Measurements from ENCODE around the gene EYA4. TPM values are rescaled to one million over a fixed set of nuclear protein-coding genes. Genes with fewer than 3 reads are reported as not detected.

The EYA4 gene
- total RNA-seq, 2 donors from 2014 or later = not detected

GRCh38 chr6:133227344-133227743 lies 13.8 kb upstream of the EYA4 start:
- no peaks in the 10 kb centered on the region for H3K36me3 Mint-ChIP-seq (ENCODE audit: low read depth)
- H3K9me3 Mint-ChIP-seq = no peaks in the 10 kb centered on the region
- H3K4me1 Mint-ChIP-seq = no peaks in the 10 kb centered on the region
- no peak for ATAC-seq (replicated peaks)
- H3K27ac Mint-ChIP-seq = no peak overlapping the region
- H3K27me3 Mint-ChIP-seq = no peaks in the 10 kb centered on the region
- H3K4me3 Mint-ChIP-seq = no peak overlapping the region

GRCh38 chr6:133230052-133230451 lies 11.1 kb upstream of the EYA4 start:
- Mint-ChIP-seq H3K27me3 (peaks cover 7% of the 10 kb centered on the region), H3K9me3 (no peaks in the 10 kb centered on the region), H3K36me3 (ENCODE audit: low read depth) (no peaks in the 10 kb centered on the region), H3K4me1 (no peaks in the 10 kb centered on the region), H3K4me3 (no peak overlapping the region), H3K27ac (no peak overlapping the region)
- ATAC-seq (replicated peaks) = no peak

- ATAC-seq (replicated peaks) = no peak
- Mint-ChIP-seq H3K4me1 (no peaks in the 10 kb centered on the region), H3K27ac (no peak overlapping the region), H3K27me3 (peaks cover 20% of the 10 kb centered on the region), H3K36me3 (ENCODE audit: low read depth) (no peaks in the 10 kb centered on the region), H3K9me3 (no peaks in the 10 kb centered on the region), H3K4me3 (no peak overlapping the region)
Observed at GRCh38 chr6:133235221-133235620, 5.9 kb upstream of the EYA4 start.

GRCh38 chr6:133236932-133237331 lies 4.2 kb upstream of the EYA4 start:
- no peak overlapping the region for H3K4me3 Mint-ChIP-seq
- no peak for ATAC-seq (replicated peaks)
- H3K27me3 Mint-ChIP-seq = peaks cover 24% of the 10 kb centered on the region
- no peaks in the 10 kb centered on the region for H3K36me3 Mint-ChIP-seq (ENCODE audit: low read depth)
- no peak overlapping the region for H3K27ac Mint-ChIP-seq
- H3K4me1 Mint-ChIP-seq = no peaks in the 10 kb centered on the region
- no peaks in the 10 kb centered on the region for H3K9me3 Mint-ChIP-seq

- Mint-ChIP-seq H3K4me1 (peaks cover 4% of the 10 kb centered on the region), H3K36me3 (ENCODE audit: low read depth) (no peaks in the 10 kb centered on the region), H3K27ac (no peak overlapping the region), H3K27me3 (peaks cover 40% of the 10 kb centered on the region), H3K4me3 (no peak overlapping the region), H3K9me3 (no peaks in the 10 kb centered on the region)
- no peak for ATAC-seq (replicated peaks)
Observed at GRCh38 chr6:133240511-133241085, 559 bp upstream of the EYA4 start.

- peaks cover 4% of the 10 kb centered on the region for H3K4me1 Mint-ChIP-seq
- ATAC-seq (replicated peaks) = no peak
- no peaks in the 10 kb centered on the region for H3K9me3 Mint-ChIP-seq
- peak overlapping the region; percentile 9 for H3K4me3 Mint-ChIP-seq
- H3K27me3 Mint-ChIP-seq = peaks cover 44% of the 10 kb centered on the region
- H3K27ac Mint-ChIP-seq = no peak overlapping the region
- H3K36me3 Mint-ChIP-seq (ENCODE audit: low read depth) = no peaks in the 10 kb centered on the region
Observed at GRCh38 chr6:133241901-133242636, 912 bp downstream of the EYA4 start.

GRCh38 chr6:133242637-133243585 lies 1.8 kb downstream of the EYA4 start:
- ATAC-seq (replicated peaks) = no peak
- no peak overlapping the region for H3K27ac Mint-ChIP-seq
- peak overlapping the region; percentile 9 for H3K4me3 Mint-ChIP-seq
- H3K27me3 Mint-ChIP-seq = peaks cover 51% of the 10 kb centered on the region
- H3K9me3 Mint-ChIP-seq = no peaks in the 10 kb centered on the region
- no peaks in the 10 kb centered on the region for H3K36me3 Mint-ChIP-seq (ENCODE audit: low read depth)
- H3K4me1 Mint-ChIP-seq = peaks cover 4% of the 10 kb centered on the region

GRCh38 chr6:133243723-133244305 lies 2.7 kb downstream of the EYA4 start:
- Mint-ChIP-seq H3K36me3 (ENCODE audit: low read depth) (no peaks in the 10 kb centered on the region), H3K27me3 (peaks cover 47% of the 10 kb centered on the region), H3K4me1 (peaks cover 4% of the 10 kb centered on the region), H3K27ac (no peak overlapping the region), H3K4me3 (no peak overlapping the region), H3K9me3 (no peaks in the 10 kb centered on the region)
- ATAC-seq (replicated peaks) = no peak

- Mint-ChIP-seq H3K27me3 (peaks cover 48% of the 10 kb centered on the region), H3K27ac (no peak overlapping the region), H3K9me3 (peaks cover 2% of the 10 kb centered on the region), H3K4me3 (no peak overlapping the region), H3K4me1 (peaks cover 4% of the 10 kb centered on the region), H3K36me3 (ENCODE audit: low read depth) (no peaks in the 10 kb centered on the region)
- ATAC-seq (replicated peaks) = no peak
Observed at GRCh38 chr6:133244519-133244918, 3.4 kb downstream of the EYA4 start.

- peaks cover 6% of the 10 kb centered on the region for H3K9me3 Mint-ChIP-seq
- peaks cover 50% of the 10 kb centered on the region for H3K27me3 Mint-ChIP-seq
- ATAC-seq (replicated peaks) = no peak
- no peak overlapping the region for H3K4me3 Mint-ChIP-seq
- H3K36me3 Mint-ChIP-seq (ENCODE audit: low read depth) = no peaks in the 10 kb centered on the region
- peaks cover 4% of the 10 kb centered on the region for H3K4me1 Mint-ChIP-seq
- H3K27ac Mint-ChIP-seq = no peak overlapping the region
Observed at GRCh38 chr6:133245007-133245406, 3.9 kb downstream of the EYA4 start.

GRCh38 chr6:133245422-133245903 lies 4.3 kb downstream of the EYA4 start:
- peaks cover 46% of the 10 kb centered on the region for H3K27me3 Mint-ChIP-seq
- ATAC-seq (replicated peaks) = no peak
- H3K36me3 Mint-ChIP-seq (ENCODE audit: low read depth) = no peaks in the 10 kb centered on the region
- H3K4me1 Mint-ChIP-seq = peaks cover 4% of the 10 kb centered on the region
- H3K9me3 Mint-ChIP-seq = peaks cover 6% of the 10 kb centered on the region
- H3K4me3 Mint-ChIP-seq = no peak overlapping the region
- no peak overlapping the region for H3K27ac Mint-ChIP-seq

GRCh38 chr6:133247581-133247980 lies 6.4 kb downstream of the EYA4 start:
- no peak overlapping the region for H3K4me3 Mint-ChIP-seq
- H3K36me3 Mint-ChIP-seq (ENCODE audit: low read depth) = no peaks in the 10 kb centered on the region
- H3K4me1 Mint-ChIP-seq = peaks cover 4% of the 10 kb centered on the region
- no peak for ATAC-seq (replicated peaks)
- H3K27ac Mint-ChIP-seq = no peak overlapping the region
- H3K27me3 Mint-ChIP-seq = peaks cover 43% of the 10 kb centered on the region
- peaks cover 6% of the 10 kb centered on the region for H3K9me3 Mint-ChIP-seq

GRCh38 chr6:133248241-133249001 lies 7.3 kb downstream of the EYA4 start:
- H3K27me3 Mint-ChIP-seq = peaks cover 39% of the 10 kb centered on the region
- no peaks in the 10 kb centered on the region for H3K36me3 Mint-ChIP-seq (ENCODE audit: low read depth)
- H3K4me3 Mint-ChIP-seq = no peak overlapping the region
- no peaks in the 10 kb centered on the region for H3K4me1 Mint-ChIP-seq
- ATAC-seq (replicated peaks) = peak; percentile 40
- H3K9me3 Mint-ChIP-seq = peaks cover 6% of the 10 kb centered on the region
- H3K27ac Mint-ChIP-seq = no peak overlapping the region

- H3K27ac Mint-ChIP-seq = no peak overlapping the region
- no peaks in the 10 kb centered on the region for H3K36me3 Mint-ChIP-seq (ENCODE audit: low read depth)
- H3K9me3 Mint-ChIP-seq = peaks cover 6% of the 10 kb centered on the region
- no peak for ATAC-seq (replicated peaks)
- peaks cover 26% of the 10 kb centered on the region for H3K27me3 Mint-ChIP-seq
- no peaks in the 10 kb centered on the region for H3K4me1 Mint-ChIP-seq
- no peak overlapping the region for H3K4me3 Mint-ChIP-seq
Observed at GRCh38 chr6:133251688-133252087, 10.5 kb downstream of the EYA4 start.

Measured in activated T-helper 17 cell treated with anti-CD3 and anti-CD28 coated beads, Interleukin-2, amount 50 U/mL, for 72 hours (primary cell).